ENCODE data around the gene PLXNC1.

Gene PLXNC1

DNA sequence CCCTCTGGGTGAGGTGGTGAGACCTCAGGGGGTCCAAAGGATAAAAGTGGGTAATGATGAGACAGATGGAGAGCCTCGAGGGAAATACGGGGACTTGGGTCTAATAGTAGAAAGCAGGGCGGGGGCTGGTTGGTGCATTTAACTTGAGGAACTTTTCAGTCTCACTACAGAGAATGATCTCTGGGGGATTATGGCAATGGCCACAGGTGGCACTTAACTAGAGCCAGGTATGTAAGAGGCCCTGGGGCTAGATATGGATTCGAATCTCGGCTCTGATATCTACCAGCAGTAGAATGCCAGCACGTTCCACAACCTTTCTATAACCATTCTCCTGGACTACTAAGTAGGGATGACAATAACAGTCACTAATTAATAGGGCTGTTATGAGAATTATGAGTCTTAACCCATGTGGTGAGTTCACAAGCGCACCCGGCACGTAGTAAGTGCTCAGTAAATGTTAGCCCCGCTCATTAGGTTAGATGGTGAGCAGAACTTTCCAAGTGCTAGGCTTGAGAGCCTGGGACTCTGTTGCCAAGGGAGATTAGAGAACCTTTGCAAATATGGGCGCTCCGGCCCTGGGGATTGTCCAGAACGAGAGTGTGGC lies 888 bp upstream of the PLXNC1 start:
- TF ChIP-seq, protein P1, sequence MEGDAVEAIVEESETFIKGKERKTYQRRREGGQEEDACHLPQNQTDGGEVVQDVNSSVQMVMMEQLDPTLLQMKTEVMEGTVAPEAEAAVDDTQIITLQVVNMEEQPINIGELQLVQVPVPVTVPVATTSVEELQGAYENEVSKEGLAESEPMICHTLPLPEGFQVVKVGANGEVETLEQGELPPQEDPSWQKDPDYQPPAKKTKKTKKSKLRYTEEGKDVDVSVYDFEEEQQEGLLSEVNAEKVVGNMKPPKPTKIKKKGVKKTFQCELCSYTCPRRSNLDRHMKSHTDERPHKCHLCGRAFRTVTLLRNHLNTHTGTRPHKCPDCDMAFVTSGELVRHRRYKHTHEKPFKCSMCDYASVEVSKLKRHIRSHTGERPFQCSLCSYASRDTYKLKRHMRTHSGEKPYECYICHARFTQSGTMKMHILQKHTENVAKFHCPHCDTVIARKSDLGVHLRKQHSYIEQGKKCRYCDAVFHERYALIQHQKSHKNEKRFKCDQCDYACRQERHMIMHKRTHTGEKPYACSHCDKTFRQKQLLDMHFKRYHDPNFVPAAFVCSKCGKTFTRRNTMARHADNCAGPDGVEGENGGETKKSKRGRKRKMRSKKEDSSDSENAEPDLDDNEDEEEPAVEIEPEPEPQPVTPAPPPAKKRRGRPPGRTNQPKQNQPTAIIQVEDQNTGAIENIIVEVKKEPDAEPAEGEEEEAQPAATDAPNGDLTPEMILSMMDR (IDR thresholded peaks at IDR 0.05; ENCODE audit: insufficient read depth, low read length, poor library complexity, severe bottlenecking) = no peak
- Histone ChIP-seq H3K4me3 (replicated peaks; ENCODE audit: low read depth, low read length) (peak overlapping the region; percentile 72), H3K27me3 (replicated peaks; ENCODE audit: control insufficient read depth, insufficient read depth, low read length) (no peaks in the 10 kb centered on the region), H3K36me3 (ENCODE audit: control insufficient read depth, insufficient read depth, low read length) (no peaks in the 10 kb centered on the region)
- no peak for DNase-seq (ENCODE audit: extremely low read depth, insufficient read length)

DNA sequence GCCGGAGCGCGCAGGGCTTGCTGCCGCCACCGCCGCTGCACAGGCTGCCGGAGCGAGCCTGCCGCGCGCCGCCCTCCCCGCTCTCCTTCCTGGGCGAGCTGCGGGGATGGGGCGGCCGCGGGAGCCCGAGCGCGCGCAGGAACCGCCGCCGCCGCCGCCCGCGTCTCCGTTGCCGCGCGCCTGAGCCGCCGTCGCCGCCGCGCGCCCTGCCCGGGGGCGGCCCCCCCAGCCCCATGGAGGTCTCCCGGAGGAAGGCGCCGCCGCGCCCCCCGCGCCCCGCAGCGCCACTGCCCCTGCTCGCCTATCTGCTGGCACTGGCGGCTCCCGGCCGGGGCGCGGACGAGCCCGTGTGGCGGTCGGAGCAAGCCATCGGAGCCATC lies 352 bp downstream of the PLXNC1 start:
- H3K27me3 ChIP-seq (replicated peaks; ENCODE audit: control insufficient read depth, insufficient read depth, low read length) = no peaks in the 10 kb centered on the region

DNA sequence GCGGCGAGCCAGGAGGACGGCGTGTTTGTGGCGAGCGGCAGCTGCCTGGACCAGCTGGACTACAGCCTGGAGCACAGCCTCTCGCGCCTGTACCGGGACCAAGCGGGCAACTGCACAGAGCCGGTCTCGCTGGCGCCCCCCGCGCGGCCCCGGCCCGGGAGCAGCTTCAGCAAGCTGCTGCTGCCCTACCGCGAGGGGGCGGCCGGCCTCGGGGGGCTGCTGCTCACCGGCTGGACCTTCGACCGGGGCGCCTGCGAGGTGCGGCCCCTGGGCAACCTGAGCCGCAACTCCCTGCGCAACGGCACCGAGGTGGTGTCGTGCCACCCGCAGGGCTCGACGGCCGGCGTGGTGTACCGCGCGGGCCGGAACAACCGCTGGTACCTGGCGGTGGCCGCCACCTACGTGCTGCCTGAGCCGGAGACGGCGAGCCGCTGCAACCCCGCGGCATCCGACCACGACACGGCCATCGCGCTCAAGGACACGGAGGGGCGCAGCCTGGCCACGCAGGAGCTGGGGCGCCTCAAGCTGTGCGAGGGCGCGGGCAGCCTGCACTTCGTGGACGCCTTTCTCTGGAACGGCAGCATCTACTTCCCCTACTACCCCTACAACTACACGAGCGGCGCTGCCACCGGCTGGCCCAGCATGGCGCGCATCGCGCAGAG lies 873 bp downstream of the PLXNC1 start:
- Histone ChIP-seq H3K4me3 (replicated peaks; ENCODE audit: low read depth, low read length) (peak overlapping the region; percentile 72), H3K27me3 (replicated peaks; ENCODE audit: control insufficient read depth, insufficient read depth, low read length) (no peaks in the 10 kb centered on the region), H3K36me3 (ENCODE audit: control insufficient read depth, insufficient read depth, low read length) (no peaks in the 10 kb centered on the region)
- peak; percentile 88 for DNase-seq (ENCODE audit: extremely low read depth, insufficient read length)
- TF ChIP-seq, protein P1 (IDR thresholded peaks at IDR 0.05; ENCODE audit: insufficient read depth, low read length, poor library complexity, severe bottlenecking) = peak; percentile 49

More for the DNA sequence above, 352 bp downstream of the PLXNC1 start:
- Histone ChIP-seq H3K4me3 (replicated peaks; ENCODE audit: low read depth, low read length) (peak overlapping the region; percentile 72), H3K36me3 (ENCODE audit: control insufficient read depth, insufficient read depth, low read length) (no peaks in the 10 kb centered on the region)
- TF ChIP-seq, protein P1 (IDR thresholded peaks at IDR 0.05; ENCODE audit: insufficient read depth, low read length, poor library complexity, severe bottlenecking) = no peak
- DNase-seq (ENCODE audit: extremely low read depth, insufficient read length) = no peak

DNA sequence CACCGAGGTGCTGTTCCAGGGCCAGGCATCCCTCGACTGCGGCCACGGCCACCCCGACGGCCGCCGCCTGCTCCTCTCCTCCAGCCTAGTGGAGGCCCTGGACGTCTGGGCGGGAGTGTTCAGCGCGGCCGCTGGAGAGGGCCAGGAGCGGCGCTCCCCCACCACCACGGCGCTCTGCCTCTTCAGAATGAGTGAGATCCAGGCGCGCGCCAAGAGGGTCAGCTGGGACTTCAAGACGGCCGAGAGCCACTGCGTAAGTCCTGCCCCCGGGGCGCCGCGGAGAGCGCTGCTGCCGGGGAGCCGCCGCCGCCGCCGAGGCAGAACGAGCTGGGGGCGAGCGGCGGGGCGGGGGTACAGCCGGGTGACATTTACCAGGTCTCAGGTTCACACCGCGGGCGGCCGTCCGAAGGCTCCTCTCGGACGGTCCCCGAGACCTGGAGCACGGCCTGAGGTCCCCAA lies 1.4 kb downstream of the PLXNC1 start:
- H3K4me3 ChIP-seq (replicated peaks; ENCODE audit: low read depth, low read length) = peak overlapping the region; percentile 72
- TF ChIP-seq, protein P1 (IDR thresholded peaks at IDR 0.05; ENCODE audit: insufficient read depth, low read length, poor library complexity, severe bottlenecking) = no peak
- no peaks in the 10 kb centered on the region for H3K36me3 ChIP-seq (ENCODE audit: control insufficient read depth, insufficient read depth, low read length)
- no peak for DNase-seq (ENCODE audit: extremely low read depth, insufficient read length)
- H3K27me3 ChIP-seq (replicated peaks; ENCODE audit: control insufficient read depth, insufficient read depth, low read length) = no peaks in the 10 kb centered on the region

DNA sequence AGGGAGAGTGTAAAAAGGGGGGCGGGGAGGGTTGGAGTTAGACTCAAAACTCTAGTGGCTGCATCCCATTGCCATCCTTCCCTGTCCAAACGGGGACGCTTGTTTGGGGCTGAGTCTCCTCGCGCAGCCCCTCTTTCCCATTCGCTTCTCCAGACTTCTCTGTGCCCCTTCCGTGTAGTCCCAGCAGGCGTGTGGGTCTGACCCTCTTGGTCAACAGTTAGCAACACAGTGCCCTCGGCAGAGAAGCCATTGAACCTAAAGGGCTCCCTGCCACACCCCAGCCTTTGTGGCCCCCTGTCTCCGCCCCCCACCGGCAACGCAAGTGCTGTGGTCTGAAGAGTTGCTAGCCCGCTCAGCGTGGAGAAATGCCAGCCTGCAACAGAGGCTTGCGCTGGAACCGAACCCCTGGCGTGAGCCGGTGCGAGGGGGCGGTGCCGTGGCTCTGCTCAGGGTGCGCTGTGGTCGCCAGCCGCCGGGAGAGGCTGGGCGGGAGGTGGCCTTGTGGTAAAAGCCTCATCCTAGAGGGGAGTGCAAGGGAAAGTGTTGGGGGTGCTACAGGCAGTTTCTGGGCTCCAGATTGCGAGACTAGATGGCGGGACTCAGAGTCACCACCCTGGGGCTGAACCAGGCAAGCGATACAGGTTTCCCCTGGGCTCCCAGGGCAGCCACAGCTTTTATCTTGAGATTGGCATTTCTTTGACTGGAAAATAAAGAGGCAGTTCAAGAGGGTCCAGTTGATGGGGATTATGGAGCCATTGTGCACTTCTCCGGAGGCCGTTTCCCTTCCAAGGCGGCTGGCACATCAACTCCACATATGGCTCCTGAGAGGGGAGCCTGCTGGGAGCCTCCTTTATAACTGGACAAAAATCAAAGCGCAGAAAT lies 2.1 kb downstream of the PLXNC1 start:
- TF ChIP-seq, protein P1 (IDR thresholded peaks at IDR 0.05; ENCODE audit: insufficient read depth, low read length, poor library complexity, severe bottlenecking) = no peak
- Histone ChIP-seq H3K27me3 (replicated peaks; ENCODE audit: control insufficient read depth, insufficient read depth, low read length) (no peaks in the 10 kb centered on the region), H3K4me3 (replicated peaks; ENCODE audit: low read depth, low read length) (peak overlapping the region; percentile 72), H3K36me3 (ENCODE audit: control insufficient read depth, insufficient read depth, low read length) (no peaks in the 10 kb centered on the region)
- DNase-seq (ENCODE audit: extremely low read depth, insufficient read length) = peak; percentile 75

Data from GM06990 (cell line).